GM12874 (cell line): ENCODE results near the gene EIF3F.

Source experiments
- CTCF ChIP-seq: IDR thresholded peaks from 2 replicates; pipeline ENCODE4 v1.5.1; 2011; ENCODE audit warnings: low read depth, mild to moderate bottlenecking, control low read depth, low read length, moderate library complexity; ENCODE audit not compliant: insufficient read depth

EIF3F gene

GRCh38 chr11:8032122-8032521 lies 45.0 kb downstream of the EIF3F start:
- no peak for TF ChIP-seq CTCF

- no peak for TF ChIP-seq CTCF
Measured at GRCh38 chr11:8032576-8033304, 45.6 kb downstream of the EIF3F start.

GRCh38 chr11:8033305-8034105 lies 46.4 kb downstream of the EIF3F start:
- peak; percentile 89 for TF ChIP-seq CTCF

GRCh38 chr11:8034106-8034585 lies 47.0 kb downstream of the EIF3F start:
- no peak for TF ChIP-seq CTCF

- TF ChIP-seq CTCF = no peak
Measured at GRCh38 chr11:8034604-8035190, 47.6 kb downstream of the EIF3F start.

- no peak for TF ChIP-seq CTCF
Measured at GRCh38 chr11:8035200-8035855, 48.2 kb downstream of the EIF3F start.
